Lower leg skin (tissue), 4 donors: ENCODE measurements around the gene TRUB2. TPM values are rescaled to one million over a fixed set of nuclear protein-coding genes. Genes with fewer than 3 reads are reported as not detected.

Source experiments
- DNase-seq, 2 donors: peaks; one replicate each; pipeline ENCODE4 v3.0.0-alpha.2; 2019; ENCODE audit warnings: low spot score in 2 of 2
- H3K4me3 ChIP-seq: fragments of 200-600 bp; sonication (generic); 2 replicates; pipeline ENCODE4 v1.5.1; 2017; ENCODE audit warnings: mild to moderate bottlenecking, low read depth; ENCODE audit not compliant: poor library complexity, severe bottlenecking
- POLR2A ChIP-seq, 2 donors: fragments of 450-650 bp; IDR thresholded peaks; one replicate each; pipeline ENCODE4 v1.6.1; 2016 to 2017; ENCODE audit warnings: antibody characterized with exemption in 2 of 2, mild to moderate bottlenecking in 1 of 2, moderate library complexity in 1 of 2
- WGBS, 2 donors: methylation state at CpG; one replicate each; pipeline ENCODE4 v1.1.5; 2018; 5-methylcytosine and 5-hydroxymethylcytosine counted together
- intact Hi-C: fragments of 100-400 bp; cut with DNase I; formaldehyde crosslinking; loops from one replicate; pipeline ENCODE4 v1.15.0; 2023; ENCODE audit warnings: low total_unique reads
- total RNA-seq, 4 donors: library from RNA; depleted of rRNA; stranded (reverse); fragments of >200 nt; gene quantifications; one replicate each; pipeline ENCODE4 v1.1.0, GENCODE V29; 2016
- TF ChIP-seq, protein P1 (sequence below), 3 donors: fragments of 450-650 bp; IDR thresholded peaks; one replicate each; pipeline ENCODE4 v1.5.1; 2016; ENCODE audit warnings: antibody characterized with exemption in 3 of 3, mild to moderate bottlenecking in 3 of 3, moderate library complexity in 2 of 3

The TRUB2 gene
- total RNA-seq, 4 donors from 2014 or later = 10.8 to 13.9 (median 11.5) TPM

DNA sequence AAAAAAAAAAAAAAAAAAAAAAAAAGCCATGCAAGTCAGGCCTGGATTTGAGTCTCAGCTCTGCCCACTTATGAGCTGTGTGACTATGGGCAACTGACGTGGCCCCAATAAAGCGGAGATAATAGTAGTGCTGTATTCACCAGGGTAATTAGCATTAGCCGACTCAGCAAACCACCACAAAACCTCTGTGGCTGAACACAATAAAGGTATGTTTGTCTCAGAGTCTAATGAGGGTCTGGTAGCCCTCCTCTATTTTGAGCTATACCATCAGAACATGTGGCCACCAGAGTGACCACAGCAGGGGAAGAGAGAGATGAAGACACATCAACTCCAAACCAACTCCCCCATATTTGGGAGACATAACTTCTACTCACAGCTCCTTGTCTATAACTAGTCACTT, 30.2 kb downstream of the TRUB2 start:
- intact Hi-C loops = no loop called here
- DNase-seq = no peak
- no peak overlapping the region for H3K4me3 ChIP-seq
- 80 to 88% methylated on average over 3 of the region's 3 CpGs for WGBS, 2 donors
- TF ChIP-seq, protein P1, sequence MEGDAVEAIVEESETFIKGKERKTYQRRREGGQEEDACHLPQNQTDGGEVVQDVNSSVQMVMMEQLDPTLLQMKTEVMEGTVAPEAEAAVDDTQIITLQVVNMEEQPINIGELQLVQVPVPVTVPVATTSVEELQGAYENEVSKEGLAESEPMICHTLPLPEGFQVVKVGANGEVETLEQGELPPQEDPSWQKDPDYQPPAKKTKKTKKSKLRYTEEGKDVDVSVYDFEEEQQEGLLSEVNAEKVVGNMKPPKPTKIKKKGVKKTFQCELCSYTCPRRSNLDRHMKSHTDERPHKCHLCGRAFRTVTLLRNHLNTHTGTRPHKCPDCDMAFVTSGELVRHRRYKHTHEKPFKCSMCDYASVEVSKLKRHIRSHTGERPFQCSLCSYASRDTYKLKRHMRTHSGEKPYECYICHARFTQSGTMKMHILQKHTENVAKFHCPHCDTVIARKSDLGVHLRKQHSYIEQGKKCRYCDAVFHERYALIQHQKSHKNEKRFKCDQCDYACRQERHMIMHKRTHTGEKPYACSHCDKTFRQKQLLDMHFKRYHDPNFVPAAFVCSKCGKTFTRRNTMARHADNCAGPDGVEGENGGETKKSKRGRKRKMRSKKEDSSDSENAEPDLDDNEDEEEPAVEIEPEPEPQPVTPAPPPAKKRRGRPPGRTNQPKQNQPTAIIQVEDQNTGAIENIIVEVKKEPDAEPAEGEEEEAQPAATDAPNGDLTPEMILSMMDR (IDR thresholded peaks at IDR 0.05) = no peak
- TF ChIP-seq POLR2A (IDR thresholded peaks at IDR 0.05) = no peak

DNA sequence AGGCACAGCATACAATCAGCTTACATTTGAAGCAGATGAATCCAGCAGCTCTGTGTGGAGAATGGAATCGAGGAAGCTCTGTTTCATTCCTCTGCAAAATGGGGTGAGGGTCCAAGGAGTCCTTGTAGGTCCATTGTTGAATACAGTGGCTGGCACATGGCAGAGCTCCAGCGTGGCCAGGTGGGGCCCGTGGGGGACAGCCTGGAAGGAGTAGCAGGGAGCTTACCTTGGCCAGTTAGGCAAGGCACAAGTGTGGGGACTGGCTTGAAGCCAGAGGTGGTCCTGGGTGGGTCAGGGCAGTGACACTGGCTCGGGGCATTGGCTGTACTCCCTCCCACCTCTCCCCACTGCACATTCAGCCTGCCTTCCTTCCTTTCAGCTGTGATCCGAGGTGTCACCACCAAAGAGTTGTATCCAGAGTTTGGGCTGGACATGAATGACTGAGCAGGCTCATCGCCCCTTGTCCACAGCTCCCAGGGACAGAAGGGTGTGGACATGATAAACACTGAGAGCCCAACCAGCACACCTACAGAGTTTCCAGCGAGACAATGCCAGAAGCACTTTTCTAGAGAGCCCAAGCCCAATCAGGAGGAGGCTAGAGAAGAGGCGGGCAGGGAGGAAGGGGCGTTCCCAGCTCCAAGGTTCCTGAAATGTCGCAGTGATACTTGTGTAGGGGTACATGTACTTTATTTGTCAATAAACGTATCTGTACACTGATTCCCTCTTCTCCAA, 33.8 kb downstream of the TRUB2 start:
- intact Hi-C loops = loop anchor here (5.0 kb wide), 2 partner anchors 54 to 339 kb away; partner anchors contain the start of gene SLC27A4

DNA sequence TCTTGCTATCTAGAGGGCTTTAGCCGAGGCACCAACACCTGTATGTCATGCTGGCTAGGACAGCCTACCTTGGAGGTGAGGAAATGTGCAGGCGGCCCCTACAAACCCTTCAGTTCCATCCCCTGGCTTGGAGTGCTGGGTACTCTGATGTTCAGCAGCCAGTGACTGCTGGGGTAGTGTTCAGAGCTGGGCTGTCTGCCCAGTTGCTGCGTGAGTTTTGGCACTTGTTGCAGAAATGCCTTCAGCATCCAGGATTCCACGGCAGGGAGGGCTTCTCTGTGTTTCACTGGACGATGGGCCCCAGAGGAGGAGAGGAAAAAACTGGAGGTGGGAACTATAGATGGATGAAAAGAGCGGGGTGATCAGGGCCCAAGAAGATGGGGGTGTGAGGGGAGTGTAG, 35.8 kb downstream of the TRUB2 start:
- no peak overlapping the region for H3K4me3 ChIP-seq
- 61 to 73% methylated on average over 6 of the region's 6 CpGs for WGBS, 2 donors
- no peak for TF ChIP-seq POLR2A (IDR thresholded peaks at IDR 0.05)
- TF ChIP-seq, protein P1 (IDR thresholded peaks at IDR 0.05) = no peak
- DNase-seq = no peak
- intact Hi-C loops = loop anchor here (5.0 kb wide), 2 partner anchors 56 to 341 kb away; partner anchors contain the start of gene SLC27A4

More for the DNA sequence above, 33.8 kb downstream of the TRUB2 start:
- no peak overlapping the region for H3K4me3 ChIP-seq
- TF ChIP-seq POLR2A (IDR thresholded peaks at IDR 0.05) = no peak
- TF ChIP-seq, protein P1 (IDR thresholded peaks at IDR 0.05) = no peak
- DNase-seq = no peak
- WGBS, 2 donors = 84 to 85% methylated on average over 9 to 11 of the region's 11 CpGs

DNA sequence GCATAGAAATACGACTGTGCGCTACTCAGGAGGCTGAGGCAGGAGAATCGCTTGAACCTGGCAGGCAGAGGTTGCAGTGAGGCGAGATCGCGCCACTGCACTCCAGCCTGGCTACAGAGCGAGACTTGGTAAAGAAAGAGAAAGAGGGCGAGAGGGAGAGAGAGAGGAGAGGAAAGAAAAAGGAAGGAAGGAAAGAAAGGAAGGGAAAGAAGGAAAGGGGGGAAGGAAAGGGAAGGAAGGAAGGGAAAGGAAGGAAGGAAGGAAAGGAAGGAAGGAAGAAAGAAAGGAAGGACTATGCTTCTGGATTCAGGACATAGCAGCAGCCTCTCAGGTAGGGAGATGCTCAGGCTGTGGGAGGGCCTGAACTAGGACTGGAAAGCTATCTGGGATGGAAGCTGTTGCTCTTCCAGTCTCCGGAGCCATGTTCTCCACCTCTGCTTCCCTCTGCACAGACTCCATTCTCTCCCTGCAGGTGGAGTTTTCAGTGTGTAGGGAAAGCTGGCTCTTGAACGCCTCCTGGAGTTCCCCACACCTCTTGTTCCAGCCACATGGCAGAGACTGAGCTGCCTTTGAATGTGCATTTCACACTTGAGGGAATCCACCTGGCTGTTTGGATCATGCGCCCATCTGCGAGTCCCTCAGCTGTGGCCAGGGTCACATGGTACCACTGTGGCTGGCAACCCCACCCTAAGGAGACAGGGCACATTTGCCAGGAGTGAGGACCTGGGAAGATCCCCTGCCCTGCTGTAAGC, 37.0 kb downstream of the TRUB2 start:
- DNase-seq = no peak
- TF ChIP-seq, protein P1 (IDR thresholded peaks at IDR 0.05) = no peak
- no peak for TF ChIP-seq POLR2A (IDR thresholded peaks at IDR 0.05)
- H3K4me3 ChIP-seq = no peak overlapping the region
- 94 to 95% methylated on average over 12 of the region's 12 CpGs for WGBS, 2 donors
- intact Hi-C loops = loop anchor here (5.0 kb wide), 2 partner anchors 57 to 342 kb away; partner anchors contain the start of gene SLC27A4

DNA sequence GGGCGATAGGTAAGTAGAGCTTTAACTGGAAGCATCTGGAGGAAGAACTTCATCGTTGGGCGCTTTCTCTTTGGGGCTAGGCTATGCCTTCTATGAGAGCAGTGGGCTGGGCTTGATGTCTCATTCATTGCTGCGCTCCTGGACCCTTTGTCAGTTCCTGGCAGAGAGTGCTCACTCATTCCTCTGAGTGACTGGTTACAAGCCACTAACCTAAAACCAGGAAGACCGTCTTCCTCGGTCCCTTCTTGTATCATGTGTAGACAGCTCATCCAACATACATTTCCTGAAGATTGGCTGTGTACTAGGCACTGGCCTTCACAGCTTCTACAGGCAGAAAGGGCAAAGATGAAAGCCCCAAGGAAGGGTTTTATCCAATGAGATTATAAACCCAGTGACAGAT, 39.7 kb downstream of the TRUB2 start:
- 96 to 97% methylated on average over 6 of the region's 6 CpGs for WGBS, 2 donors
- no peak for TF ChIP-seq POLR2A (IDR thresholded peaks at IDR 0.05)
- TF ChIP-seq, protein P1 (IDR thresholded peaks at IDR 0.05) = no peak
- intact Hi-C loops = no loop called here
- H3K4me3 ChIP-seq = no peak overlapping the region
- DNase-seq = no peak
